Activated CD8-positive, alpha-beta memory T cell treated with anti-CD3 and anti-CD28 coated beads for 24 hours (primary cell): ENCODE results near the gene DSEL.

Experiments used
- DNase-seq: peaks from one replicate; pipeline ENCODE4 v3.0.0-alpha.2; 2020

DSEL gene

DNA sequence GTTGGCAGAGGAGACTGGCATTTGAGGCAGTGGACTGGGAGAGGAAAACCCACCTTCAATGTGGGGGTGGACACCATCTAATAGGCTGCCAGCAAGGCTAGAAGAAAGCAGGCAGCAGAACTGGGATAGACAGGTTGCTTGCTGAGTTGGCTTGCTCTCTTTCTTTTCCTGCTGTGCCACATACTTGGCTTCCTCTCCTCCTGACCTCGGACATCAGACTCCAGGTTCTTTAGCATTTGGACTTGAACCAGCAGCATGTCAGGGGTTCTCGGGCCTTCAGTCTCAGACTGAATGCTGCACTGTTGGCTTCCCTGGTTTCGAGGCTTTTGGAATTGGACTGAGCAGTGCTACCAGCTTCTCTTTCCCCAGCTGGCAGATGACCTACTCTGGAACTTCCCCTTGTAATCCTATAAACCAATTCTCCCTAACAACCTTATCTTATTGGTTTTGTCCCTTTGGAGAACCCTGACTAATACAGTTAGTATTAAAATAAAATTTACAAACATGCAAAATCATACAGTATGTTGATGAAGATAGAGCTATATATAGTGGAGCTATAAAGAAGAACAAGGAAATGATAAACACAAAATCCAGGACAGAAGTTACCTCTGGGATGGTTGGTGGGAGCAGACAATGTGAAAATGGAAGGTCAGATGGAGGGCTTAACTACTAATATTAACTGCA lies 15.9 kb downstream of the DSEL start:
- DNase-seq: no peak

DNA sequence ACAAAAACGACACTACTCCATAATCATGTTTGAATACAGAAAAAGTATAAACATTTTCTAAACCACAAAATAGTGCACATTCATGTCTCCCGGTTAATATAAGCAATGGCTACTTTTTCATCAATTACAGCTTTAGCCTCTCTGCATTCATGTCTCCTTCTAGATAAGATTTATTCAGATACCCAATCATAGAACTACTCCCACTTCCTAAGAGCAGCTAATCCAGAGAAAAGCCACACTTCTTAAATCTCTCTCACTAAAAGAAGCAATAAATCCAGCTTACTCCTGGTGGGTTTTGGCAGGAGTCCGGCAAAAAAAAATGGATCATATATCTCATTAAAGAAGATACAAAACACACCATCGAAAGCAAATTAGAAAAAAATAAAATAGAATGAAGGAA lies 20.1 kb downstream of the DSEL start:
- DNase-seq: no peak

DNA sequence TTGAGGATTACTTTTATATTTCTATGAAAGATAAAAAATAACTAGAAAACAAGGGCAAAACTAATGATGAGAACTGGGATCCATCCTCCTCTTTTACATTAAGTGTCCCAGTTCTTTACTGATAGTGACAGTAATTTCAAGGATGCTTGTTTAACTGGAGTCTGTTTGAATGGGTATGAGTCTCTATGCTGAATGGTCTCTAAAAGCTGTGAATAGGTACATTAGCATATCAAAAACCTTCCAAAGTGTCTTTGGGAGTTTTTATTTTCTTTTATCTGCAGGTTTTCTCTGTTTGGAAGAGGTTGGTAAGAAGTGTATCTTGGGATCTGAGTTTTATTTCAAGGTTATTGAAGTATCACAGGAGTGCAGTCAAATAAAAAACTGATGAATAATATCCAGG lies 30.0 kb downstream of the DSEL start:
- no peak for DNase-seq

DNA sequence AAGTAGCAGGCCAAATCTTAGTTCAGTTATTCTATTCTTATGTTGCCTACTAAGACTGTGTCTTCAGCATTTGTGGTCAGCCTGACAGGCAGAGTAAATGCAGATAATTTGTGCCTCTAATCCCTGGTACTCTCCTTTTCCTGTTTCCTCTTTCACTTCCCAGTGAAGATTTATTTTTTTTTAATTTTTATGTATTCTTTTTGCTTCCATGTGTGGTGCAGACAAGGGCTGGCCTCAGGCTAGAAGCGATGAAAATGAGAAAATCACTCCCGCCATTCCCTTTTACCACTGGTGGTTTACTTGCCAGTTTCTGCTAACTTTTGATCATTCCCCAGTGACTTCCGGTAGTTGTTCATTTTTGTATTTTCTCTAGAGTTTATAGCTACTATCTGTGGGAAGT lies 30.9 kb downstream of the DSEL start:
- no peak for DNase-seq

DNA sequence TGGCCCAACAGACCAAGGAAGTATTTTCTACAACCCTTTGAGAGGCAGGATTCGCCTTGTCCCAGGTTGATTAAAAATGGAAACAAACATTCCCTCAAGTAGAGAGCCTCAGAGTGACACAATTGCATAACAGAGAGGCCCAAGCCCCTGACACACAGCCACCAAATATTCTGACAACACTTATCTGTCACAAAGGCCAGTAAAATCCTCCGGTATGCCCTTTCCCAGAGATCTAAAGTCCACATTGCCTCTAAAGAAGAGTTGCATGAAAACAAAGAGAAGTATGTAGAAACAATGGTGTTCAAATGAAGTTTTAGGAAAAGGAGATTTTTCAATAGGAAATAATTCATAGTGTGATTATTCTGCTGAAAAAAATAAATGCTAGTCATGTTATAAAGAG lies 32.1 kb downstream of the DSEL start:
- no peak for DNase-seq

DNA sequence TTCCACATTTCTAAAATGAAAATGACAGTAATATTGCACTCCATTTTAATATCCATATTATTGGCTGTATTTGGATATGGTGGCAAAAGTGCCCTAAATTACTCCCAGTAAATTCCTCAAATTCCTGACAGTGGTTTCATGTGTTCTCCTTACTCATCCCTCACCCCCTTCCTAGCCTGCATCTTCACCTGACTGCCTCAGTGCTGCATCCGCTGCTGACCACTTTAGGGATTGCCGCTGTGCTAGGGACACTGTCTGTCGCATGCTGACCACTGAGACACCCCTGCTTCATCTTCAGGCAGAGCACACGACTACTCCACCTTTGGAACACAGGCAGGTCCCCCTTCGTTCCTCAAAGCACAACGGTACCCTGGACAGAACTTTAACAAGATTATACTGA lies 32.6 kb downstream of the DSEL start:
- no peak for DNase-seq

DNA sequence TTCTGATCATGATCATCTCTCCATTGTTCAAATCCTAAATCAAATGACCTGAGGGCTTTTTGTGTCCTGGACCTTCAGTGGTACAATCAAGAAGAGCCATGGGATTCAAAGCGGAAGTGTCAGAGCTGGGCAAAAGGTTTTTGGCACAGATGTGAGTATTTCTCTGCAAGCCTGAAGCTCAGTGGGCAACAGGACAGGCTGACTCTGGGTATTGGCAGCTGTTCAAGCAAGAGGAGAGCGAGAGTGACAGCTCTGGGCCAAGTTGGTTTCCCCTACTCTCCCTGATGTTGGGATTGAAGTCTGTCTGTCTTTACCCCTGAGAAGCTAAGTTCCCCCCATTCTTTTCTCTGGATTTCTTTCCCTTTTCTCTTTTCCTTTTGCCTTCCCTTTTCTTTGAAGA lies 33.3 kb downstream of the DSEL start:
- DNase-seq: no peak

DNA sequence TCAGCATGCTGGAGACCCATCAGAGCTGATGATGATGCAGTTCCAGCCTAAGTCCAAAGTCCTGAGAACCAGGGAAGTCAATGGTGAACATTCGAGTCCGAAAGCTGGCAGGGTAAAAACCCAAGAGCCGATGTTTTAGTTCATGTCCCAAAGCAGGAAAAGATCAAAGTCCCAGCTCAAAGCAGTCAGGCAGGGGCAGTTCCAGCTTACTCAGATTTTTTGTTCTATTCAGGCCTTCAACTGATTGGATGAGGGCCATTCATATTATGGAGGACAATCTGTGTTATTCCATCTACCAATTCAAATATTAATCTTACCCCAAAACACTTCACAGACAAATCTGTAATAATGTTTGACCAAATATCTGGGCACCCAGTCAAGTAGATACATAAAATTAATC lies 38.3 kb downstream of the DSEL start:
- no peak for DNase-seq

DNA sequence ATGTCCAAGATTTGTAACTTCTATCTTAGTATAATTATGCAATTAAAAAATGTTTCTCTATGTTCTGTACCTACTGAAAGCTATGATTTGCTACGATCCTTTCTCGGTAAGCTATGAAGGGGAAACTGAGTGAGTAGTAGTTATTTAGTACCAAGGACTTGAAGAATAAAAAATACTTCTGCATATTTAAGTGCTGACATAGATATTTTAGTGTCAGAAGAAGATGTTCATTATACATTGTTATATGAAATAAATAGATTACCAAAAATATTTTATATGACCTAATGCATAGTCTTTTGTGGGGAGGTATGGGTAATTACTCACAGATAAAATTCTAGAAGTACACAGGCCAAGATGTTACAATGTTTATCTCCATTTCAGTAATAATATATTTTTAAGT lies 39.0 kb downstream of the DSEL start:
- DNase-seq: no peak

DNA sequence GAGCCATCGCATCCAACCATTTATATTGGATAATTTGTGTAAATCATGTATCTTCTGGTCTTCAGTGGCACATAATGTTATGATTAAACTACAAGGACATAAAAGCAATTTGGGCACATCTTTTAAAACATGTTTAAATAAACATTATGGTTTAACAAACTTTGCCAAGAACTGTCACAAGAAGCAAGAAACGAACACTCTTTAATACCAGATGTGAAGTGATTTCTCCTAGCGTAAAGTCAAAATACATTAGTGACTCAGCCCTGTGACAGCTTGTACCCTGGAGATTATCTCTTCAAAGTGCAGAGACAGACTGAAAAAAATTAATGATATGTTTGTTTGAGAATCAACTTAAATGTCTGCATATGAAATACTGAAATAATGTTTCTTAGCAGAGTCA lies 39.9 kb downstream of the DSEL start:
- DNase-seq: no peak

DNA sequence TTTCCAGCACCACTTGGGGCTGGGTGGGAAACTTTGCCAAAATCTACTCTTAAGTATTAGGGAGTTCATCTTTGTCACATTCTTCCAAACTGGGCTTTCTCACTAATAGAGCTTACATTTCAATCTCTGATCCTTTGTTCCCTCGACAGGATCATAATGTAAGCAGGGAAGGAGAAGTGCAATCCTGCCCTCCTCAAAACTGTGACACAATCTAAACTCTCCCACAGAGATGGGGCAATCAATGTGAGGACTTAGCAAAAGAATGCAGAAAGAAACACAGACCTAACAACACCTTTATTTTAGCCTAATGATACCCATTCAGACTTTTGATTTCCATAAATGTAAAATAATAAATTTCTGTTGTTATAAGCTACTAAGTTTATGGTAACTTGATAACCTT lies 40.8 kb downstream of the DSEL start:
- no peak for DNase-seq

DNA sequence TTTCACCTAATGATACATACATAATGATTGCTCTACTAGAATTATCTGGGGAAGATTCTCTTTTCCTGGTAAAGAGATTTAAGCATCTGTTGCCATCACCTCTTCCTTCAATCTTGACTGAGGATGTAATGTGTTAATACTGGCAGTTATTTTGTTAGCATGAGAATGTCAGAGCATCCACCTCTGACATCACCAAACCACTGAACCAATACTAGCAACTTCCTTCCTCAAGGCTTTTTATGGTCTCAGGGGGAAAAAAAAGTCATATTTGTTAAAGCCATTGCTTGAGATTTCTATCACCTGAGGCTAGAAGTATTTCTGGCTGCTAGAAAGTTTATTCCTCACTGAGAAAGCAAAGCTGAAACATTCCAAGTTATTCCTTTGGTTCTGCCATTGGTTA lies 48.5 kb downstream of the DSEL start:
- no peak for DNase-seq

DNA sequence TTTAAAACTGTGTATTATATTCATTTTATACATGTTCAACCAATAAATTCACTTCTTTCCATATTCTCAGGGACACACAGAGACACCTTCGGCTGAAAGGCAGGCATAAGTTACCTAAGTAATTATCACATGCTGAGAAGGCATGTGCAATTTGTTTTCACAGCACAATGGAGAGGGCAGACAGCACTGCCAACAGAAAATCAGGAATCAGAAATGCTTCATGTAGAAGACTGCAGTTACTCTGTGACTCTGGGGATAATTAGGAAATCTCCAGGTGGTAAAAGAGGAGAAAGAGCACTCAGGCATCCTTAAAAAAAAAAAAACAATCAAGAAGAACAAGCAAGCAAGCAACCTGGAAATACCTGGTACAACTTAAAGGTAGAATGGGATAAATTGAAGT lies 49.3 kb downstream of the DSEL start:
- no peak for DNase-seq

DNA sequence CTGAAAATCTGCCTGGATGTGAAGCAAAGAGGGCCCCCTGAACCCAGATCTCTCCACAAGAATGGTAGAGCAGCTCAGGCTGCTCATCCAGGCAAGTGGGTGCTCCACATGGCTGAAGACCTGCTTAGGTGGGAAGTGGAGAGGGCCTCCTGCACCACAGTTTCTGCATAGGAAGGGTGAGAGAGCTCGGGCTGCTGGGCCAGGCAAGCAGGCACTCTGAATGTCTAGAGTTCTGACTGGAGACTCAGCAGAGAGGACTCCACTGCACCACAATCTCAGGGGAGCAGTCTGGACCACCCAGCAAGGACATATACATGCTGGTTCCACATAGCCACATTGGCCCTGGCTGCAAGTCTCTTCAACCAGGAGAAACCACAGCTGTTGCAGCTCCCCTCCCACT lies 52.0 kb downstream of the DSEL start:
- DNase-seq: no peak

DNA sequence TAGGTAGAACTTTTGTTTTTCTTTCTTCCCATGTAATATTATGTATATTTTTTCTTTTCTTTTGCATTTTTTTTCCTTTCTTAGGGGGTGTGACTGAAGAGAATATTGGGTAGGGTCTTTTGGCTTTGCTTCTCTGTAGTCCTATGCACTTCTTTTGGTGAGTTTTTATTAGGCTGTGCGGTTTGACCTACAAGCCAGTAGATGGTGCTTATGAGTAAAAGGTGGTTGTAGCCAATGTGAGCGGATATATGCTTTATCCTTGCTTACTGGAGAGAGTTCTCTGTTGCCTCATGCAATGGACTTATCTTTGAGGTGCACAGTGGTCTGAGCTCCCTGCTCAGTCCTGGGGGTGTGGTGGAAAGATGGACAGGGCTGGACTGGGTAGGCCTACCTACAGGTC lies 52.7 kb downstream of the DSEL start:
- no peak for DNase-seq

DNA sequence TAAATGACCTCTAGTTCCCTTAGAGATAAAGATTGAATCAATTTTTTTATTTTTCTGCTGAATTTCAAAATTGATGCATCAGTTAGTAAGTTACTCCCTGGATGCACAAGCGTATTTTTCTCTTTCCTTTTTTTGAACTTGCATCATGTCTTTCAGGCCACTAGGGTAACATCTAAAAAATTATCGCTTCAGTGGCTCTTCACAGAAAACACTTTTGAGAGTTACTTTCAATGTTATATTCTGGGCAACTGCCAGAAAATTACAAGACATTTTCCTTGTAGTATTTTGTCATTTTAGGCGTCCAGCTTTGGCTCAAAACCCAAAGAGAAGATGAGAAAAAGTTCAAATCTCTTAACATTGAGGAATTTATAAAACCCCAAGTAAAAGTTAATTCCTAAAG lies 59.8 kb downstream of the DSEL start:
- no peak for DNase-seq
